ENCODE data around the gene BMPR1B. TPM values are rescaled to one million over a fixed set of nuclear protein-coding genes. Genes with fewer than 3 reads are reported as not detected.

Gene BMPR1B
- total RNA-seq, 2 experiments from 2014 or later, result not detected

DNA sequence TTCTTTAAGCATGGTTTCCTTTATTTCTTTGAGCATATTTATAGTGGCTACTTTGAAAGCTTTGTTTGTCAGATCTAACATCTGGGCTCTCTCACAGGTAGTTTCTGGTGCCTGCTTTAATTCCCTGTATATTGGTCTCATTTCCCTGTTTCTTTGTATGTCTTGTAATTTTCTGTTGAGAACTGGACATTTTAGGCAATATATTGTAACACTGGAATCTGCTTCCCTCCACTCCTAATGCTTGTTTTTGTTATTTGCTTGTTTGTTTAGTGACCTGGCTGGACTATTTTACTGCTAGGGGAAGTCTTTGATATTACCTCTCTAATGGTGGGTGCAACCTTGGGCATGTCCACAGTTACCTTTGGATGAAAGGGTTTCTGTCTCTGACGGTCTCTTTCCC is 25.0 kb downstream of the BMPR1B start:
- DNase-seq, result no peak
- Mint-ChIP-seq H3K27ac (no peak overlapping the region), H3K36me3 (no peaks in the 10 kb centered on the region), H3K4me1 (no peaks in the 10 kb centered on the region), H3K9me3 (peaks cover 7% of the 10 kb centered on the region), H3K27me3 (no peaks in the 10 kb centered on the region), H3K4me3 (no peak overlapping the region)
- POLR2A ChIA-PET, result no interaction called here
- ATAC-seq (ENCODE audit: low read depth), result no peak

DNA sequence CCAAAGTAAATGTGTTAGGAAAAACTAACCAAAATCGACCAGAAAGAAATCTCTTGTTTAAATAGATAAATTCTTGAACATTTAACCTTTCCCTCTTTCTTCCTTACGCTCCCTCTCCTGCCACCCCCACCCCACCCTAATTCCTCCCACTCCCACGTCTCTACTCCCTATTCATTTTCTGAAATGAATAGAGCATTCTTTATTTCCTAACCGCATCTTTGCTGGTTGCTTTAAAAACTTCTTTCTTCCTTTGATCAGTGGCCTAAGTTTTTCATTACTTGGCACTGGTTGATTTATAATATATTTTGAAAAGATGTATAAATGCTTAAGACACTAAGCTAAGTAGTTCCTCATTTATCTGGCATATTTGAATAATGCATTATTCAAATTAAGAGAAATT is 33.9 kb downstream of the BMPR1B start:
- POLR2A ChIA-PET, result no interaction called here
- Mint-ChIP-seq H3K9me3 (no peaks in the 10 kb centered on the region), H3K4me1 (no peaks in the 10 kb centered on the region), H3K27me3 (peaks cover 2% of the 10 kb centered on the region), H3K27ac (no peak overlapping the region), H3K4me3 (no peak overlapping the region), H3K36me3 (no peaks in the 10 kb centered on the region)
- ATAC-seq (ENCODE audit: low read depth) (no peak), DNase-seq (no peak)

DNA sequence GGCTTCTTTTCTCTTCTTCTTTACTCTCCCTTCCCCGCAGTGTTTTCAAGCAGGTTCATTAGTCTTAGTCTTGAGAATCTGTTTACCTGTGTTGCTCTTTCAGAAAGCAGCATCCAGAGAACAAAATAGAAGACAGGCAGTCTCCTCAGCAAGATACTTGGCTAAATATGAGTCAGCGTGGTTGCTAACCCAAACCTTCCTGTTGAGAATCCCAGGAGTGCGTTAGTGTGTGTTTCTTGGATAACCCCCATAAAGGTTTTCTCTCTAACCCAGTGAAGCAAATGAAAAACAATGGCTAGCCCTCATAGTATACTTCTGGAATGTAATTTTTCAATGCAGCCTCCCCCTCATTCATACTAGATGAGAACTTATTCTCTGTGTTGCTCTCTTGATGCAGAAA is 41.1 kb downstream of the BMPR1B start:
- Mint-ChIP-seq H3K4me1 (no peaks in the 10 kb centered on the region), H3K27me3 (no peaks in the 10 kb centered on the region), H3K4me3 (no peak overlapping the region), H3K9me3 (peaks cover 1% of the 10 kb centered on the region), H3K36me3 (no peaks in the 10 kb centered on the region), H3K27ac (no peak overlapping the region)
- POLR2A ChIA-PET, result no interaction called here
- DNase-seq (no peak), ATAC-seq (ENCODE audit: low read depth) (no peak)

DNA sequence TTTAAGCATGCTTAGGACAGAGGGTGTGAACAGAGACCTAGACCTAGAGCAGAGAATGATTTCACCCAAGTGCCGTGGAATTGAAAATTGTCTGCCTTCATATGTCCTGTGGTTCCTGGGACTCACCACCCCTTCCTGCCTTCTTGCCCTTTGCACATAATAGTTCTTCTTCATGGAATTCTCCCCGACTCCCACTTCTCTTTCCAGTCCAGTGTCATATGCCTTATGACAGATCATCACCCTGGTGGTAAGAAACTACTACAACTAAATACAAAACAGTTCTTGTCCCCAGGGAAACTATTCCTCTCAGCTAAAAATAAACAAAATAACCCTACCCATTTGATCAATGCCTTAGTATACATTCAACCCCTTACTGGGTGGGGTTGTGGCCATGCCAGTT is 43.3 kb downstream of the BMPR1B start:
- POLR2A ChIA-PET, result no interaction called here
- DNase-seq (no peak), ATAC-seq (ENCODE audit: low read depth) (no peak)
- Mint-ChIP-seq H3K4me3 (no peak overlapping the region), H3K27ac (no peak overlapping the region), H3K9me3 (peaks cover 1% of the 10 kb centered on the region), H3K36me3 (no peaks in the 10 kb centered on the region), H3K4me1 (no peaks in the 10 kb centered on the region), H3K27me3 (no peaks in the 10 kb centered on the region)

DNA sequence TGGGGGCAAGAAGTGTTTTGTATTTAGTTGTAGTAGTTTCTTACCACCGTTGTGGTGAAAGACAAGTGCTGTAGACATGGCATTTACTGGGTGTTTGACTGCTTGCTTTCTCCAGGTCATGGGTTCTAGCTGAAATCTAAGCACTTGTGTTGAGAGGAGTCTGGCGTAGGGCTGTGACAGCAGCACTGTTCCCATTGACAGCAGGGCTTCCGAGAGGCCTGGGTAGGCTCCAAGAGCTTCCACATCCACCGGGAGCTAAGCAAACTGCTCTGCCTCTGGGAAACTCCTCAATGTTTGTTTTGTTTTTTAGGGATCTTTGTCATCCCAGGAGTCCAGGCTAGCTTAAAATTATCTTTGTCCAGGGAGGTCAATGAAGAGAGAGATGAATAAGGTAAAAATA is 44.3 kb downstream of the BMPR1B start:
- Mint-ChIP-seq H3K36me3 (no peaks in the 10 kb centered on the region), H3K9me3 (no peaks in the 10 kb centered on the region), H3K27me3 (no peaks in the 10 kb centered on the region), H3K27ac (no peak overlapping the region), H3K4me1 (no peaks in the 10 kb centered on the region), H3K4me3 (no peak overlapping the region)
- ATAC-seq (ENCODE audit: low read depth) (no peak), DNase-seq (no peak)
- POLR2A ChIA-PET, result no interaction called here

DNA sequence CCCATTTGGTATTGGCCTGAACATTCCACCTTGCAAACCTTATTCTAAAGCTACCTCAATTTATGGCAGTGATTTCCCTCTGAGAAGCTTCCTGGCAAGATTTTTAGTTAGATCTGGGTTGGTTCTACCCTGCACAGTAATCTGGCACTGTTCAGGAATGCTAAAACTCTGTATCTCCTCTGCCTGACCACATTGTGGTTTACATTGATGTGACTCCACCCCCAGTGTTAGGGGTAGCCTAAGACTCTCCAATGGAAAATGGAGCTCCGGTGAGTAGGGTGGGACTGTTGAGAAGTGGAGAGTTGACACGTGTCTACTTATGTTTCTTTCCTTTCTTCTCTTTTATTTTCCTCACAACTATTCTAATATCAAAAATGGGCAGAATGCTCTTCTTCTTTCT is 45.4 kb downstream of the BMPR1B start:
- Mint-ChIP-seq H3K27ac (no peak overlapping the region), H3K4me1 (no peaks in the 10 kb centered on the region), H3K27me3 (no peaks in the 10 kb centered on the region), H3K4me3 (no peak overlapping the region), H3K36me3 (no peaks in the 10 kb centered on the region), H3K9me3 (no peaks in the 10 kb centered on the region)
- ATAC-seq (ENCODE audit: low read depth) (no peak), DNase-seq (no peak)
- POLR2A ChIA-PET, result no interaction called here

DNA sequence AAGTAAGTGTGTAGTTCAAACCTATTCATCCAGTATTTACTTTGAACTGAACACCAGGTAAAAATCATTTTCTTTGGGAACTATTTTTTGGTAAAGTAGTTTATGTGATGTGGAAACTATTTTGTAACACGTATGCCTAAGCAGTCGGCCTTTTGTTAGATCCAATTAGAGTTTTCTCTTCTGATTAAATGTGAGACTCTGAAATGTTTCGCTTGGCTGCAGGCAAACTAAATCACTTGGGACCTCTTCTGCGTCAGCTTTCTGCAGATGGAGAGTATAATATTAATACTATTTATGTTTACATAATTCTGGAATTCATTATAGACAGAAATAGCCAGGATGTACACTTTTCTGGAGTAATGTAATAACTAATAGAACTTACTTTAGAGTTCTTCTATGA is 46.9 kb downstream of the BMPR1B start:
- Mint-ChIP-seq H3K27me3 (no peaks in the 10 kb centered on the region), H3K27ac (no peak overlapping the region), H3K36me3 (no peaks in the 10 kb centered on the region), H3K4me3 (no peak overlapping the region), H3K9me3 (no peaks in the 10 kb centered on the region), H3K4me1 (no peaks in the 10 kb centered on the region)
- DNase-seq, result no peak
- POLR2A ChIA-PET, result no interaction called here
- no peak for ATAC-seq (ENCODE audit: low read depth)

DNA sequence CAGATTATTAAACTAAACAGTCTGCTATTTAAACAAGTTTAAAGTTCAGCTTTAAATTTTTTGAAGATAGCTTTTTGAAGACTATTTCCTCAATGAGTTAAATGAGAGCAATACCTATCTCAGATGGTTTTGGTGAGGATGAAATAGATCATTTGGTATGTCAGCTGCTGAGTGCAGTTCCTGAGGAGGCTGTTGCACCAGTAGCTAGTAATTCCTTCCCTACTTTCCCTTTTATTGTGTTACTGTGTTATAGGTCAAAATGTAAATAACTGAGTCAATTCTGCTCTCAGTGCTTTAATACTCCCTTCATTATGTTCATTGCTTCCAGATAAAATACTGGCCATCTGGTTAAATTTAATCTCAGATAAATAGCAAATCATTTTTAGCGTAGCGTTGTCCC is 48.6 kb downstream of the BMPR1B start:
- Mint-ChIP-seq H3K27me3 (no peaks in the 10 kb centered on the region), H3K4me1 (no peaks in the 10 kb centered on the region), H3K9me3 (no peaks in the 10 kb centered on the region), H3K36me3 (no peaks in the 10 kb centered on the region), H3K4me3 (no peak overlapping the region), H3K27ac (no peak overlapping the region)
- ATAC-seq (ENCODE audit: low read depth) (no peak), DNase-seq (no peak)
- POLR2A ChIA-PET, result no interaction called here

DNA sequence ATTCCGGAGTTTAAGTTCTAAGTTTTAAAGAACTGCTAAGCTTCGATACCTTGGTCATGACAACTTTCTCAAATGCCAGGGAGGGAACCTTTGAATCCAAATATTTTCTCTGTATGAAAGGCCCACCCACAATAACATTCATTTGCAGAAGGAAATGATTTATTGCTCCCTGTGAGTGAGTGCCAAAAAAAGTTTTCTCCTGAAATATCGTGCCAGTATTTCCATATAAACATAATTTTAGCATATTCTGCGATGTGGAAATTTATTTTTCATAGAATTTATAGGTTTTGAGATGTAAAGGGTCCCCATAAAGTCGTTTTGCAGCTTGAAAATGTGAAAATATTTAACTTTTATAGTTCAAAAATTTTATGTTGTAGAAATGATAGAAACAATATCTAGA is 53.9 kb downstream of the BMPR1B start:
- Mint-ChIP-seq H3K36me3 (no peaks in the 10 kb centered on the region), H3K27me3 (no peaks in the 10 kb centered on the region), H3K27ac (no peak overlapping the region), H3K9me3 (no peaks in the 10 kb centered on the region), H3K4me3 (no peak overlapping the region), H3K4me1 (no peaks in the 10 kb centered on the region)
- POLR2A ChIA-PET, result no interaction called here
- no peak for DNase-seq
- no peak for ATAC-seq (ENCODE audit: low read depth)

DNA sequence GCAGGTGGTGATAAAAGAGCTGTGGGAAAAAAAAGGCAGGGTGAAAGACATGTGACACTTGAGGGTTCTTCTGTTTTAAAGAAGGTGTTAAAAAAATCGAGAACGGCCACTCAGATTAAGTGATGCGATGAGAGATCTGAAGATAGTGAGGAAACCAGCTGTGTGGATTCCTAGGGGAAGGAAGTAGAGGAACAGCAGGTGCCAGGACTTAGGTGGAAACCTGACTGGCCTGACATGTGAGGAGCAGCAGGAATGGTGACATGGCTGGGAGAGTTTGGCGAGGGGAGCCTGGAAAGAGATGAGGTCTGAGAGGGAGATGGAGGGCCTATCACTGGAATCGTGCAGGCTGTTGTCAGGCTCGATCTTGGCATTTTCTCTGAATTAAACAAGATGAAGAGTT is 55.5 kb downstream of the BMPR1B start:
- H3K27me3 Mint-ChIP-seq, result no peaks in the 10 kb centered on the region
- DNase-seq, result no peak
- H3K4me3 Mint-ChIP-seq, result no peak overlapping the region

DNA sequence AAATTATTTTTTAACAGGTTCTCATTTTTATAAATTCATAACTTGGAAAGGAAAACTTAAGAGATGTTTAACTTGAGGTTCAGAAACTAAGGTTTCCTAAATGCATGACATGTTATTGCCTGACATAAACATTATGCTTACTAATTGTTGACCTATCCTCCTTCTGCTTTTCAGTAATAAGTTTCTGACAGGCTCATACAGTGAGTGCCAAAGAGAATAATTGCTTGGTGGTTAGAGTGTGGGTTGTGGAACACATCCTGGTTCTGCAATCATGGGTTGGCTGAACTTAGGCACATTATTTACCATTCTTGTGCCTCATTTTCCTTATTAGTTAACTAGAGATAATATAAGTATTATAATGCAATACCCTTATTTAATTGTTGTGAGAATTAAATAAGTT is 56.5 kb downstream of the BMPR1B start:
- Mint-ChIP-seq H3K27ac (no peak overlapping the region), H3K4me1 (no peaks in the 10 kb centered on the region), H3K9me3 (no peaks in the 10 kb centered on the region), H3K4me3 (no peak overlapping the region), H3K36me3 (no peaks in the 10 kb centered on the region), H3K27me3 (no peaks in the 10 kb centered on the region)
- POLR2A ChIA-PET, result no interaction called here
- ATAC-seq (ENCODE audit: low read depth), result no peak
- no peak for DNase-seq

More for the DNA sequence above, 55.5 kb downstream of the BMPR1B start:
- no peaks in the 10 kb centered on the region for H3K36me3 Mint-ChIP-seq
- no peaks in the 10 kb centered on the region for H3K4me1 Mint-ChIP-seq
- ATAC-seq (ENCODE audit: low read depth), result no peak
- no peak overlapping the region for H3K27ac Mint-ChIP-seq
- POLR2A ChIA-PET, result no interaction called here
- H3K9me3 Mint-ChIP-seq, result no peaks in the 10 kb centered on the region

DNA sequence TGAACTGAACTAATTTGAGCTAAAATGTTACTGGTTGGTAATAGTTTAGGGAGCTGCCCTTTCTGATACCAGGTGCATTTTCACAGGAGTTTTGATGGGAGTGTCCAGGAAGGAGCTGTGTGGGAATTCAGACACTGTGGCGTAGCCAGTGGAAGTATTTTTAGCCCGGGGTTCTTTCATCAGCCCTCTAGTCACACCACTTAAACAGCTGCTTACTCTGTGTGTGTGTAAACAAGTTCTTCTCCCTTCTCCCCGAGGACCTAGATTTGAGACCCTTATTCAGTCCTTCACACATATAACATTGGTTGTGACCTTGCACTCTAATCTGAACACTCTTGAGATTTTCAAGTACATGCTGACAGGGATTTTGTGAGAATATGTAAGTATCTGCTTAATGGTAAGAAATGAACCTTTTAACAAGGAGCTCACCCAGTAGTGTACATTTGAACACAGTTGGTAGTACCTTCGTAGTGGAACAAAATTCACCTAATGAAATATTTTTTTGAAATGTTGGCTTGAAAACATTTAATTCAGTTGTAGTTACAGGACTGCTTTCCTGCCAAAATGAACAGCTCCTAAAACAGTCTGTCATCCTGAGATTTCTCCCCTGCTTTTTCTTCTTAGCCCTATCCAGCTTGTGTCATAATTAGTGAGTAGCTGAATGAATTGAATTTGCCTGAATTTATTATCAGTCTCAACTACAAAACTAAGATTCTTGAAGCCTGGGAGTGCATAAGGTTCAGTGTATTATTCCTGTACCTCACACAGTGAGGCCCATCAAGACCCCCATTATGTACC is 61.8 kb downstream of the BMPR1B start:
- Mint-ChIP-seq H3K27me3 (no peaks in the 10 kb centered on the region), H3K4me3 (no peak overlapping the region), H3K4me1 (no peaks in the 10 kb centered on the region), H3K9me3 (no peaks in the 10 kb centered on the region), H3K36me3 (no peaks in the 10 kb centered on the region), H3K27ac (no peak overlapping the region)
- DNase-seq (no peak), ATAC-seq (ENCODE audit: low read depth) (no peak)
- POLR2A ChIA-PET, result no interaction called here

DNA sequence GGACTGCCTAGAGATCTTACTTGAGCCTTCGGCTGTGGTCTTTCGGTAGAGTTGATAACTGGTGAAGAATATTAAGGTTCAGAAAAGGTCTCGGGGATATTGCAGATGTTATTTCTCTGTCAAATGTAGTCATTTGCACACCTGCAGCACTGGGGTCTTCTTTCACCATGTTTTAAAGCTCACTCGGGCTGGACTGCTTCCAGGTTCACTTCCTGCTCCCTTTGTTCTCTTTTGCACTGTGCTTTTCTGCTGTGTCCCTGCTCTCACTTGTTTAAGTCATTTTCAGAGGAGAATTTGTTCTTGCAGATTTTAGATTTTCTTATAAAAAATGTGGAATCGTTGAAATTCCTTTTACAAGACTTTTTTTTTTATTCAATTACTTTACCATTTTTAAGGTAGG is 68.5 kb downstream of the BMPR1B start:
- POLR2A ChIA-PET, result no interaction called here
- Mint-ChIP-seq H3K27ac (no peak overlapping the region), H3K4me1 (peaks cover 1% of the 10 kb centered on the region), H3K36me3 (no peaks in the 10 kb centered on the region), H3K4me3 (no peak overlapping the region), H3K27me3 (no peaks in the 10 kb centered on the region), H3K9me3 (no peaks in the 10 kb centered on the region)
- no peak for DNase-seq
- no peak for ATAC-seq (ENCODE audit: low read depth)

DNA sequence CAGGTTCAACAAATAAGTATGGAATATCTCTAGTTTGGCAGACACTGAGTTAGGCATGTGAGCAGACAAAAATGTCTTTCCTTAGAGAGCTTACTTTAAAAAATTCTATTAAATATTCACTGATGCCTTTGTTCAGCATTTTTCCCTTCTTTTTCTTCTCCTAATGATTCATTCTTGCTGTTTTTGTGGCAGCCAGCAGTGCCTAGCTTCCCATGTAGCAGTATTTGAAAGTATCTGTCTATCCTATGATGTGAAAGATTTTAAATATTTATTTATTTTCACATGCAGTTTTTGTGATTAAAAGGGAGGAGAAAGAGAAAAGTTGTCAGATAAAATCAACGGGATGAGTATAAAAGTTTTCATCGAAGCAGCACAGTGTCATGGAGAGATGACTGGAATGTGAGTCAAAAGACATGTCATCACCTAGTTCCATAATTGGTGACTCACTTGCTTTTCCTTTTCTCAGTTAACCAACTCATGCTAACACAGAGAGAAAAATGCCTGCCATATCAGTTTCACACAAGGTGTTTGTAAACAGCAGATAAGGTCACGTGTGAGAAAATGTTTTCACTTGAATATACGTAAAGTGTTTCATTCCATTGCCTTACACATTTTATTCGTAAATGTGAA is 69.8 kb downstream of the BMPR1B start:
- DNase-seq (no peak), ATAC-seq (ENCODE audit: low read depth) (no peak)
- Mint-ChIP-seq H3K36me3 (no peaks in the 10 kb centered on the region), H3K27me3 (no peaks in the 10 kb centered on the region), H3K4me3 (no peak overlapping the region), H3K4me1 (peaks cover 1% of the 10 kb centered on the region), H3K27ac (no peak overlapping the region), H3K9me3 (no peaks in the 10 kb centered on the region)
- POLR2A ChIA-PET, result no interaction called here

All from activated naive CD8-positive, alpha-beta T cell treated with anti-CD3 and anti-CD28 coated beads, Interleukin-2, amount 10 ng/mL, durations not matched to agents 7 days and 5 days (primary cell).